Stimulated activated naive CD8-positive, alpha-beta T cell treated with anti-CD3 and anti-CD28 coated beads, Interleukin-15, Interleukin-2, amounts not matched to agents 100 U/mL and 50 U/mL, for 24 hours (primary cell): Measurements from ENCODE around the gene IL31RA.

Experiments used
- ATAC-seq: fragments of 150-1000 bp; cut with Tn5 transposase; one replicate; pipeline ENCODE4 v1.10.0; 2021
- DNase-seq: peaks from one replicate; pipeline ENCODE4 v3.0.0; 2021

IL31RA gene

DNA sequence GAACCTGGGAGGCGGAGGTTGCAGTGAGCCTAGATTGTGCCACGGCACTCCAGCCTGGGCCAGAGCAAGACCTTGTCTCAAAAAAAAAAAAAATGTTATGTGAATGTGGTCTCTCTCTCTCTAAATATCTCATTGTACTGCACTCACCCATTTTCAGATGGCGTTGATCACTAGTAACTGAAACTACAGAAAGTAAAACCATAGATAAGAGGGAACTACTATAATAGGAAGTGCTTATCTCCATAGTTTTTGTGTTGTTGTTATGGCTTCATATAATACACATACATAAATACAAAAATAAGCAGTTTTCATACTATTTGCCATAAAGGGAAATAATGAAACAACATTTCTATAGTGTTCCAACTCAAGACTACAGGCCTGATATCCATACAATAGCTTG is 9.1 kb downstream of the IL31RA start:
- ATAC-seq, result no peak

DNA sequence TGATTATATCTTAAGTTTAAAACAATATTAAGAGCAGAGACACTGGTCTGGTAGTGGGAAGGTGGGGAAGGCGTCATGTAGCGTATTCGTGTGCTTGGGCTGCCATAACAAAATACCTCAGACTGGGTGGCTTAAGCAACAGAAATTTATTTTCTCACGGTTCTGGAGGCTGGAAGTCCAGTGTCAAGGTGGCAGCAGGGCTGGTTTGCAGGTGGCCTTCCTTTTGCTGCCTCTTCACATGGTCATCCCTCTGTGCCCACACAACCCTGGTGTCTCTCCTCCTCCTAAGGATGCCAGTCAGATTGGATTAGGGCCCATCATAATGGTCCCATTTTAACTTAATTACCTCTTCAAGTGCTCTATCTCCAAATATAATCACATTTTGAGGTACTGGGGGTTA is 9.6 kb downstream of the IL31RA start:
- no peak for ATAC-seq
- no peak for DNase-seq

More for the DNA sequence above, 9.1 kb downstream of the IL31RA start:
- no peak for DNase-seq

DNA sequence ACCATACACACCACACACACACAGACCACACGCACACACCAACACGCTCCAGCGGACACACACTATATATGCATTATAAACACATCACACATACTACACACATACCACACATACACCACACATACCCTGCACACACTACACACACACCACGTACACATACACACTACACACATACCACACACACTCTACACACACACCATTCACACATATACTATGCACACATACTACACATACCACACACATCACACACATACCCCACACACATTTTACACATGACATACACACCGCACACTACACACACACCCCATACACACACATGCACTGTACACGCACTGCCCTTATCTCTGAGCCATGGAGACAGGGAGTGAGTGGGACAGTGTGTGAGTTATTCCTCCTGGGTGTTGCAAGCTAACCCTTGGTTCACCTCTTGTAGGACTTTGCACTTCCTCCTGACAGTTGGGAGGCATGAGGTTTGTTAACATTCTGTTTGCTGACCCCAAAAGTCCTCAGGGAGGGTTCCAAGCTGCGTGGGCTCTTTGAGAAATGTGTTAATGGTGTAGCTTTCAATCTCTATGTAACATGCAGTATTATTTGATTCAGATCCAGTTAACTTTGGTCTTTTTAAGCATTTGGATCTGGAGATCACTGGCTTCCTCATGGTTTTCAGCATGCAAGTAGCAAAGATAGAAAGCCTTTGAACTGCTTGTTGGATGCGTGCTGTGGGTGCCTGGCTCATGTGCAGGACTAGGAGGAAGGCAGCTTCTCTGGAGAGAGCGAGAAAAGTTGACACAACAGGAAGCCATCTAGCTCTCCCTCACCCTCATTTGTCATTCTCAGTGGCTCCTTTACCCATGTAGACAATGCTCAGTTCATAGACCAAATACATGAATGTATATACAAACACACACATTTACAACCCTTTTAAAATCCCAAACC is 13.7 kb downstream of the IL31RA start:
- no peak for DNase-seq
- no peak for ATAC-seq

DNA sequence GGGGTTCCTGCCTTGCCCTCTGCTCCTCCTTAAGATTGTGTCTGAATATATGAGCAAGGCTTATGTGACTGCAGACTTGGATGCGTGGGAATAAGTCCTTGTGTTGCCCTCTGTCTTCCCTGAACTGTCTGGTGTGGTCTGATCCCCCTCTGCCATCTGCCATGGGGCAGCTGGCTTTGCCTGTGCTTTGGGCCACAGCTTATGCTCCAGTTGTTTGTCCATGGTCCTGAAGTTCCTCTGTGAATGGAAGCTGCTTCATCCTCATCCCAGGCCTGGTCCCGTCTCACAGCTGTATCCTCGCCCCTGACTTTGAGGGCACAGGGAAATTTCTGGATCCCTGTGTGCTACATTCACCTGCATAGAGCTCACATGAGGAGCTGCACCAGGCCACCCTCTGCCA is 14.7 kb downstream of the IL31RA start:
- DNase-seq, result no peak
- no peak for ATAC-seq

DNA sequence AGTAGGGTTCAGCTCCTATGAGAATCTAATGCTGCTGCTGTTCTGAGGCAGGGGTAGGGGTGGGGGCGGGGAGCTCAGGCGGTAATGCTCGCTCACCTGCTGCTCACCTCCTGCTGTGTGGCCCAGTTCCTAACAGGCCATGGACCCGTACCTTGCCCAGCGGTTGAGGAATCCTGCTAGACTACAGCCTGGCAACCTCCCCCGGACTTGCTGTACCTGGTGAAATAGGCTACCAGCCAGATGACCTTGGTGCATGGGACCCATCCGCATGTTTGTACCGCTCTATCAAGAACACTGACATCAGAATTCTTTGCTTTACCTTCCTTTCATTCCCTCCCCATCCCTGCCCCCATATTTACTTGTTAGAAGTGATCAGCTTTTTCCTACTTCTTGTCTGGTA is 15.3 kb downstream of the IL31RA start:
- DNase-seq (no peak), ATAC-seq (no peak)

DNA sequence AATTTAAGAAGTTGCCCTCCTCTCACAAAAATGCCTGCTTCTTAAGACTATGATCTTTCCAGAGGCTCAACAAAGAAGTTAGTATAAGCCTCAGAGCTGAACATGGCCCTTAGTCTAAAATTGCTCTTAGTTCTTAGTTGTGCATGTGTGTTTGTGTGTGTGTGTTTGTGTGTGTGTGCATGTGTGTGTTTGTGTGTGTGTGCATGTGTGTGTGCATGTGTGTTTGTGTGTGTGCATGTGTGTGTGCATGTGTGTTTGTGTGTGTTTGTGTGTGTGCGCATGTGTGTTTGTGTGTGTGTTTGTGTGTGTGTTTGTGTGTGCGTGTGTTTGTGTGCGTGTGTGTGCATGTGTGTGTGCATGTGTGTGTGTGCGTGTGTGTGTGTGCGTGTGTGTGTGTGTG is 15.8 kb downstream of the IL31RA start:
- no peak for ATAC-seq
- no peak for DNase-seq

DNA sequence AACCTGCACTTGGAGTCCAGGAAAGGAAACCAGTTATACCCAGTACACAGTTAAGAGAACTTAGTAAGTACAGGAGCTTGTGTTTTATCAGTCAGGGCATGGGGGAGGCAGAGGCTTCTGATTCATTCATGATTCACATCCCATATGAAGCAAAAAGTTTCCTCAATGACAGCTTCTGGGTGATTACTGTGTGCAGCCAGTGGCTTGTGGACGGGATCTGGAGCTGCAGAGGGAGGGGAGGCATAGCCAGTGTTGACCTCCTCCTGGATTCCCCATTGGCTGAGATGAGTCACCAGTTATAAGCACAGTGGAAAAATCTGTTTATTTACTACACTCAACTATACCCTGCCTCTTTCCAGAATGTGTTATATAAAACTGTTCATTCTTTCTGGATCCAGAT is 17.7 kb downstream of the IL31RA start:
- ATAC-seq (peak; percentile 97), DNase-seq (peak; percentile 65)

DNA sequence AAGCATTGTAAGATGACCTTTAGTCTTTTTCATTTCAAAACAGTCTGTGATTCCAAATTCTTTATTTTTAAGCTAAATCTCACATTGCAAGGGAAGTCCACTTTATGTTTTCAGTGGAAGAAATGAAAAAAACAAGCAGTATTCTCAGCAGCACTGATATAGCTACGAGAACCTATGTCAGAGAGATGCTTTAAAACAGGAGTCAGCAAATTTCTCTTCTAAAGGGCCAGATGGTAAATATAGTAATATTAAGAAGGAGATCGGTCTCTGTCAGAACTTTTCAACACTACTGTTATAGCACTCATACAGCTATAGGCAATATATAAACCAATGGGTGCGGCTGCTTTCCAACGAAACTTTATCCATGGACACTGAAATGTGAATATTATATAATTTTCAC is 18.7 kb downstream of the IL31RA start:
- no peak for ATAC-seq
- DNase-seq, result no peak

DNA sequence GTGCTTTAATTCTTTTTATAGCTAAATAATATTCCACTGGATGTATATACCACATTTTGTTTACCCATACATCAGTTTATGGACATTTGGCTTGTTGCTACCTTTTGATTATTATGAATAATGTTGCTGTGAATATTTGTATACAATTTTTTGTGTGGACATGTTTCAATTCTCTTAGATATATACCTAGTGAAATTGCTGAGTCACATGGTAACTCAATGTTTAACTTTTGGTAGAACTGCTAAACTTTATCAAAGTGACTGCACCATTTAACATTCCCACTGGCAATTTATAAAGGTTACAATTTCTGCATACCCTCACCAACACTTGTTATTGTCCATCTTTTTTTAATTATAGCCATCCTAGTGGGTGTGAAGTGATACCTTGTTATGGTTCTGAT is 22.1 kb downstream of the IL31RA start:
- ATAC-seq, result no peak
- DNase-seq, result no peak

DNA sequence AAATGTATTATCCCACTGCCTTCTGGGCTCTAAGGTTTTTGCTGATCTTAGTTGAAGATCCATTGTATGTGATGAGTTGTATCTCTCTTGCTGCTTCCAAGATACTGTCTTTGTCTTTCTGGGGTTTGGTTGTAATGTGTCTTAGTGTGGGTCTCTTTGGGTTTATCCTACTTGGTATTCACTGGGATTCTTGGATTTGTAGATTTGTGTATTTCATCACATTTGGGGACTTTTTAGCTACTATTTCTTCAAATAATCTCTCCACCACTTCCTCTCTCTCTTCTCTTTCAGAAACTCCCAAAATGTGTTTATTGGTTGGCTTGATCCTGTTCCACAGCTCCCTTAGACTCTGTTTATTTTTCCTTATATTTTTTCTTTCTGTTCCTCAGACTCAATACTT is 26.5 kb downstream of the IL31RA start:
- no peak for DNase-seq
- no peak for ATAC-seq

DNA sequence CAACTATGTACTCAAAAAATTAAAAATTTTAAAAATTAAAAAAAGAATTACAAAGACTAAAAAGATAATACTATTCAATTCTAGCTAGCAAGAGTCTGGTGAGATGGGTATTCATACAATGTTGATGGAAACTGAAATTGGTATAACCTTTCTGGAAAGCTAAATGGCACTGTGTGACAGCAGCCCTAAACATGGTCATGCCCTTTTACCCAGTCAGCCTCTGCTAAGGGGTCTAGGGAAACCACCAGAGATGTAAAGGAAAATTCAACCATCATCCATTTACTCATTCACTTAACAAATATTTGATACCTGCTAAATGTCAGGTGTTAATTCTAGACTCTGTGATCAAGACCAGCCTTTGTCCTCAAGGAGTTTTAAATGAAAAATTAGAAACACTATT is 29.3 kb downstream of the IL31RA start:
- ATAC-seq, result peak; percentile 99
- no peak for DNase-seq

DNA sequence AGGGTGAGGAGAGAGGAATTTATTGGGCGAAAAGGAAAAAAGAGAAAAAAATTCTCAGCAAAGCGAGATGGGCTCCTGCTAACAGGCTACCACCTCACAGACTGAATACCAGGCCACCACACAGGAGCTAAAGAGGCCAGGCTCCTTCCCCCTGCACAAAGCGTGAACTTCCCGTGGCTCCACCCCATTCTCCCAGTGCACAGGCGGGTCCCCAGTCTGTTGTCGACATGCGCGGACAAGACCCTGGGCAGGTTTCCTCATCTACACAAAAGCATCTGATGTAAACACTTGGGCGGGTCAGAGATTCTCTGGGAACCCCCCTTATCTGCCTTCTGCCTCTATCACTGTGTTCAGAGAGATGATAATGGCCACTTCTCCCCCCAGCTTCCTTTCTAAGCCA is 34.2 kb downstream of the IL31RA start:
- ATAC-seq (no peak), DNase-seq (no peak)

DNA sequence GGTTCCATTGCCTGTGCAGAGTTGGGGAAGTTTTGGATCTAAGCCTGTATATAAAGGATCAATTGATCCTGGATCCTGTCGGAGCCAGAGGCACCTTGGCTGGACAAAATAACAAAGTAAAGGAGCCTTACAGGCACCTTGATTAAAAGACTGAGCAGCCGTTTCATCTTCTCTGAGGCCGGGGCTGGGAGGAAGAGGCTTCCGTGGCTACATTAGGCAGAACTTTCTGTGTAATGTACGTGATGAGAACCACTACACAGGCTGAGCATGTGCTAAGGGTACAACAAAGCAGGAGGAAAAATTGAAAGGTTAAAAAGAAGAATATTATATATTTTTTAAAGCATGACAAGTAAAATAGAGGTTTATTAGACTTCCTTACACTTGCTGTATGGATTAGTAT is 37.0 kb downstream of the IL31RA start:
- DNase-seq, result no peak
- no peak for ATAC-seq

DNA sequence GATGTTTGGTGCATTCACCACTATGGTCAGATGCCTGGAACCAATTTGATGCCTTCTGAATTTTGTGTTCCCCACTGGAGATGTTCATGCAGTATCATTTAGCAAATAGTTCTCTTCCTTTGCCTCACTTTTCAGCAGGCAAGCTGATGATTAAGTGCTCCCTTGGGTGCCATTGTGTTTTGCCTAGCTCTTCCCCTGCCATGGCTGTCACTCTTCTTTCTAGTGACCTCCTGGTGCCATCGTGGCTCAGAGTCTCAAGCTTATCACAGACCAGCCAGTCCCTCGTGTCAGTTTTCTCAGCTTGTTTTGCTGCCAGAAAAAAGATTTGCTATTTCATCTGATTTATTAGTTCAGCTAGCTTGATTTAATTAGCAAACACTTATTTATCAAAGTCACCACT is 41.3 kb downstream of the IL31RA start:
- DNase-seq (no peak), ATAC-seq (no peak)

DNA sequence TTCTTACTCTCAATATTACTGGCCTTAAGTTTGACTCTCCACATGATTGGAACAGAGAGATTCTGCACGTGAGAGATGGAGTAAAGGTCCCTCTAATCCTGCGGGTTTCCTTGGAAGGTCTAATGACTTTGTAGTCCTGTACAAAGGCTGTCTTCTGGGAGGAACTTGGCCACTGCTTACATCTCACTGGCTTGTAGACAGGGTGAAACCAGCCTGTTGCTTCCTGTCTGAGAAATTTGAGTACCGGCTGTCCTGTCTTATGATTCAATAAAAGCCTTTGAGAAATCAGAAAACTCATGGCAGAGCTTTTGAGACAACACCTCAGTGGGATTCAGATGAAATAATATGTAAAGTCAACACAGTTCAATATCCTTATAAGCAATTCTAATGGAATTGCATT is 43.0 kb downstream of the IL31RA start:
- ATAC-seq, result no peak
- DNase-seq, result no peak

DNA sequence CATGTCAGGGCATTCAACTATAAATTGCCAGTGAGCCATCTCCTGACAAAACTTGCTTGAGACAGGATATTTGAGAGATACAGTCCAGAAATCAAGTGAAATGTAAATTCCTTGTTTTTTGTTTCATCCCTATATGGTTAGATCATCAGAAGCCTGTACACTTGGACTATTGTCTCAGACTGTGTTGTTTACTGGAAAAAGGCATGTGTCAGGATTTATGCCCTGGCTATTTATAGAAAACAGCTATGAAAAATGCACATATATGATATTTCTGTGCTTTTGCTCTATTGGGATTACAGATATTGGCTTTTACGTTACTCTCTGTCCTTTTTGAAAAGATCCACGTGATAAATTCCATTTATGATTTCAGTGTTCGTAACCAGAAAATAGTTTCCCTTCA is 44.2 kb downstream of the IL31RA start:
- ATAC-seq, result no peak
- no peak for DNase-seq

DNA sequence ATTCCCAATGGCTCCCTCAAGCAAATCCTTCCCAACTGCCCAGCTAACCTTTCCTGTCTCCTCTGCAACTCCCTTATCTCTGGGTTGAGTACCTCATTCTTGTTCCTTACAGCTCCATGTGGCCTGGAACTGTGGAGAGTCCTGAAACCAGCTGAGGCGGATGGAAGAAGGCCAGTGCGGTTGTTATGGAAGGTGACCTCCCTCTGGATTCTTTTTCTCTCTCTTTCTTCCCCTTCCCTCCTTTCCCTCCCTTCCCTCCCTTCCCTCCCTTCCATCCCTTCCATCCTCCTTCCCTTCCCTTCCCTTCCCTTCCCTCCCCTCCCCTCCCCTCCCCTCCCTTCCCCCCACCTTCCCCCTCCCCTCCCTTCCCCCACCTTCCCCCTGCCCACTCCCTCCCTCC is 45.1 kb downstream of the IL31RA start:
- no peak for DNase-seq
- ATAC-seq, result no peak

DNA sequence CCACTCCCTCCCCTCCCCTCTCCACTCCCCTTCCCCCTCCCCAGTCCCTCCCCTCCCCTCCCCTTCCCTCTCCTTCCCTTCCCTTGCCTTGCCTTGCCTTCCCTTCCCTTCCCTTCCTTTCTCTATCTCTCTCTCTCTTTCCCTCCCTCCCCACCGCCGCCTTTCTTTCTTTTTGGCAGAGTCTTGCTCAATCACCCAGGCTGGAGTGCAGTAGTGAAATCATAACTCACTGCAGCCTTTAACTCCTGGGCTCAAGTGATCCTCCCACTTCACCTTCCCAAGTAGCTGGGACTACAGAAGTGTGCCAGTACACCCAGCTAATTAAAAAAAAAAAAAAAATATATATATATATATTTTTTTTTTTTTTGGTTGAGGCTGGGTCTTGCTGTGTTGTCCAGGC is 45.5 kb downstream of the IL31RA start:
- DNase-seq, result no peak
- ATAC-seq, result no peak

DNA sequence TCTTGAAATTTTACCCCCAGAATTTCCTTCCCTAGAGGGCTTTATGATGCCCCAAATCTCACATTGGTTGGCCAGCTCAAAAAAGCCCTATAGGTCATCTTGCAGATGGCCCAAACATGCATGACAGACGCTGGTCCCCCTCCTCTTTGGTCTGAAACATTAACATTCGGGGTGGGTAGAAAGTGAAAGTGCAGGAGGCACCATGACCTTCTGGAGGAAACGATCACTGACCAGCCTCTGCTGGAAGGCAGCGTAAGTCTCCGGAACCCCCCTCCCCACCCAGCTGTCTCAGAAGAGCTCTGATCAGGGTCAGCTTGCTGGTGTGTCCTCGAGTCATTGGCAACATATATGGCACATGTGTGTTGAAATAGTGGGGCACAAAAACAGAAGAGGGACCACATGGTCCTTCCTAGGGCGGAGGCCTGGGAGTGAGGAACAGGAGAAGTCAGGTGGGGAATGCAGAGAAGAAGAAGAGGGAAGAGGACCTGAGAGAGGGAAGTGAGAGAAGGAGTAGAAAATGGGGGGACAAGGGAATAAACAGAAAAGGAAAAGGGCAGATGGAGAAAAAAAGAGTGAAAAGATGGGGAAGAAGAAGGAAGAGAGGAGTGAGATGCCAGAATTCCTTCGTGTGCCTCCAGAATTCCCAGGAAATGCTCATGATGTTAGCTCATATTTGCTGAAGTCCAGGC is 46.2 kb downstream of the IL31RA start:
- ATAC-seq (no peak), DNase-seq (no peak)

DNA sequence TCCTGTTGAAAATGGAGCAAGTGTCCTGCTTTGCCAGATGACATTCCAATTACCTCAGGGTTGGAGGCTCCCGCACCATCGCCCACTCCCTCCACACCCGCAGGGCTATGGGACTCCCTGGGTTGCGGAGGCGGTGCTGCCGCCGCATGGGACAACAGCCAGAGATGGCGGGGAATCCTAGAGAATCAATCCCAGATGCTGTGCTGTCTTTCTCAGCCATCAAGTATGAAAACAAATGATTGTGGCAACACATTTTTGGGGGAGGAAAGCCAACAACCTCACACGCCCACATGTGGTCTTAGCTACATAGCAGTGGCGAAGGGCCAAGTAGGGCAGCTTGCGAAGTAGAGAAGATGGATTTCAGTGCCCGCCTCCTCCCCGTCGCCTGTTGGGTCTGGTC is 46.7 kb downstream of the IL31RA start:
- peak; percentile 41 for DNase-seq
- ATAC-seq, result peak; percentile 39

DNA sequence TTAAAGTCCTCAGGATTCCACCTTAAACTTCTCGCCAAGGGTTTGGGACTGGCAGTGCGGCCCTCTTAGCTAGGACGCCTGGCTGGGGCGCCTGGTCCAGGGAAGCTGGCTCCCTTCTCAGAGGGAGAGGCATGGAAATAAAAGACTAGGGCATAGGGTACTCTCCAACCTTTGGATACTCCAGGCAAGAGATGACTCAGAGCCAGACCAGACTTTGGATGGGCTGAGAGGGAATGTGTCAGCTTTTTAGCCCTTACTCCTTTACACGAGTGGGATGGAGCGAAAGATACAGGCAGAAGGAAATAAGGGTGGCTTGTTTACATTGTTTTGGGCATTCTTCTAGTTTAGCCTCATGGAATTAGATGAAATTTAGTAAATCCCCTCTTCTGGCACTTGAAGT is 48.2 kb downstream of the IL31RA start:
- DNase-seq (no peak), ATAC-seq (no peak)

DNA sequence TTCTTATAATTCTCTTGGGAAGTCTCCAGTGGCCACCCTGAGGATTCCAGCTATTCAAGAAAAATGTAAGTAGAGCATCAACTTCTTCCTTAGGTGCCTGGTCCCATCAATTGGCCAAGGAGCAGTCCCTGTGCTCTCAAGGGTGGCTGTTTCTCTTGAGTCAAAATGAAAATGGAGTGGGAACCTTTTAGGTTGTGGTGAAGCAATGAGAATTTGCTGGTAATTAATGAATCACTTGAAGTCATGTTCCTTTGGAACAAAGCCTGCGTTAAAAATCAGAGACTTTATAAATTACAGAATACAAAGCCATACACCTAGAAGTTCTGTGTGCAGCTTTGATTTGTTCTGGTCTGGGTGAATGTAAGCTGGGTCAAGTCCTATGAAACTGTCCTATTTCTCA is 48.9 kb downstream of the IL31RA start:
- no peak for DNase-seq
- ATAC-seq, result peak; percentile 50

DNA sequence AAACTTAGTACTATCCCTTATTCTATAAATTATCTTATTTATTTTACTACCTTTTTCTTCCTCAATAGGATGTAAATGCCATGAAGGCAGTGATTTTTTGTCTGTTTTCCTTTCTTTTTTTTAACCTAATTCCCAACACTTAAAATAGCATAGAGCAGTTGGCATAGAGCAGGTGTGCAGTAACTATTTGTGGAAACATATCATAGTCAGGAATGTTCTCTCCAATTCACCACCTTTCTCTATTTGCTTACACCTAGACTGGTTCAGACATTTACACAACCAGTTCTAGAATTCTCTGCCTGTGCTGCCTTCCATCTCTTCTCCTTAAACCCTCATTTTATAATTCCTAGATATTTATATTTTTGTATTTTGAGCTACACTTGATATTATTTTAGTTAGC is 49.6 kb downstream of the IL31RA start:
- no peak for ATAC-seq
- DNase-seq, result no peak

DNA sequence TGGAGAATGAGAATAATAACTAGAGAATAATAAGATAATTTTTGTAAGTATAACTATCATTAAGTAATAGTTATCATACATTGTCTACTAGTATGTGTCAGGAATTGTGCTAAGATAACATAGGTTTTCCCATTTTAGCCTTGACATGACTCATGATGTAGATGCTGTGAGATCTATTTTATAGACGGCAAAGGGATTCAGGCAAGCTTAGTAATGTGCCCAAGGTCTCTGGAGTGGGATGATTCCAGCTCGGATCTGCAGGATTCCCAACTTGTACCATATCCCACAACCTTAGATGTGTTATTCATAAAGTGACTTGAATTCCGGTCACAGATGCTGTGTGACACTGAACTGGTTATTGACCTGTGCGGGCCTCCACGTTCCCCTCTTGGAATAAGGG is 51.5 kb downstream of the IL31RA start:
- DNase-seq (no peak), ATAC-seq (no peak)
